A673 (cell line): ENCODE measurements around the gene AMPD2. TPM values are rescaled to one million over a fixed set of nuclear protein-coding genes. Genes with fewer than 3 reads are reported as not detected.

Experiments
- Bru-seq: library from RNA; stranded (reverse); fragments of 400-500 nt; gene quantifications from one replicate; lab custom pipeline; 2021; lab: Mats Ljungman, UMichigan
- BruChase-seq, 2 experiments: library from RNA; stranded (reverse); fragments of 400-500 nt; gene quantifications; one replicate each; lab custom pipeline; 2021; lab: Mats Ljungman, UMichigan
- BruUV-seq: library from RNA; stranded (reverse); fragments of 400-500 nt; replicated peaks from 2 replicates; lab custom pipeline; 2021; lab: Mats Ljungman, UMichigan
- CTCF ChIA-PET: fragments of 300-600 bp; sonication (Branson Sonifier 250); formaldehyde crosslinking; loops from one replicate; lab custom pipeline; 2022; ENCODE audit warnings: antibody characterized with exemption; lab: Charles Lee
- POLR2A ChIA-PET: fragments of 300-600 bp; sonication (Branson Sonifier 250); formaldehyde crosslinking; loops from one replicate; lab custom pipeline; 2022; ENCODE audit warnings: antibody characterized with exemption; ENCODE audit not compliant: low non-redundant PET; lab: Charles Lee
- DNase-seq: peaks from one replicate; pipeline ENCODE4 v3.0.0-alpha.2; 2015; ENCODE audit warnings: low spot score
- H3K27ac ChIP-seq: fragments of 200-600 bp; sonication (generic); 2 replicates; pipeline ENCODE4 v1.5.1; 2016; ENCODE audit warnings: mixed run types, low read depth, mild to moderate bottlenecking, mixed read lengths, antibody characterized with exemption, low read length; ENCODE audit not compliant: poor library complexity, severe bottlenecking
- H3K27me3 ChIP-seq: fragments of 200-600 bp; sonication (generic); replicated peaks from 2 replicates; pipeline ENCODE4 v1.6.1; 2017; ENCODE audit warnings: mixed run types, low read depth, mild to moderate bottlenecking, mixed read lengths, antibody characterized with exemption, low read length; ENCODE audit not compliant: insufficient read depth, poor library complexity
- H3K36me3 ChIP-seq: fragments of 200-600 bp; sonication (generic); 2 replicates; pipeline ENCODE4 v1.6.1; 2016; ENCODE audit warnings: mixed run types, mild to moderate bottlenecking, mixed read lengths, antibody characterized with exemption, low read length; ENCODE audit not compliant: insufficient read depth, poor library complexity, severe bottlenecking
- H3K4me1 ChIP-seq: fragments of 200-600 bp; sonication (generic); 2 replicates; pipeline ENCODE4 v1.6.1; 2017; ENCODE audit warnings: mixed run types, mild to moderate bottlenecking, mixed read lengths, antibody characterized with exemption, low read length; ENCODE audit not compliant: insufficient read depth, poor library complexity, severe bottlenecking
- H3K4me3 ChIP-seq: fragments of 200-600 bp; sonication (generic); 2 replicates; pipeline ENCODE4 v1.5.1; 2016; ENCODE audit warnings: low read depth, mixed run types, mild to moderate bottlenecking, mixed read lengths, low read length; ENCODE audit not compliant: poor library complexity, severe bottlenecking
- H3K9me3 ChIP-seq: fragments of 200-600 bp; sonication (generic); 2 replicates; pipeline ENCODE4 v1.6.1; 2016; ENCODE audit warnings: mixed run types, low read depth, mild to moderate bottlenecking, mixed read lengths, antibody characterized with exemption, low read length; ENCODE audit not compliant: poor library complexity, severe bottlenecking
- CTCF ChIP-seq: fragments of 300-800, 200-600 bp; sonication (generic); conservative IDR thresholded peaks from 2 replicates; pipeline ENCODE4 v1.5.1; 2017; ENCODE audit warnings: low read depth, mild to moderate bottlenecking, antibody characterized with exemption, low read length, moderate library complexity, mixed read lengths
- EZH2 ChIP-seq: fragments of 200-600 bp; sonication (generic); IDR thresholded peaks from 2 replicates; pipeline ENCODE4 v1.6.1; 2017; ENCODE audit warnings: borderline replicate concordance, low read depth, mild to moderate bottlenecking, mixed read lengths, antibody characterized with exemption, low read length; ENCODE audit not compliant: poor library complexity, severe bottlenecking
- intact Hi-C: fragments of 100-400 bp; cut with micrococcal nuclease; formaldehyde crosslinking; loops from one replicate; pipeline ENCODE4 v1.10.0; 2022; ENCODE audit not compliant: unreplicated experiment
- long read RNA-seq: library from polyadenylated mRNA; stranded (forward); transcript quantifications from one replicate; pipeline ENCODE4 v2.0.0, GENCODE V29; 2022
- total RNA-seq: library from RNA; stranded (reverse); gene quantifications from 2 replicates; pipeline ENCODE4 v1.2.3, GENCODE V29; 2021

The AMPD2 gene
- total RNA-seq (119 and 132 TPM in 2 replicates), Bru-seq, nascent RNA (percentile 63 among the genes with signal in this experiment), BruChase-seq, experiment 1, labeled RNA remaining after a 2-hour chase (percentile 82 among the genes with signal in this experiment), BruChase-seq, experiment 2, labeled RNA remaining after a 6-hour chase (percentile 92 among the genes with signal in this experiment)
- long read RNA-seq, transcript AMPD2-201 (18 exons, 3,899 nt): minor isoform, 6 of 160 reads
- long read RNA-seq, transcript AMPD2-219 (19 exons, 3,134 nt): minor isoform, 8 of 160 reads
- long read RNA-seq, transcript AMPD2-202 (18 exons, 3,728 nt): major isoform, 66 of 160 reads
- long read RNA-seq, partial matches to known transcripts: 40 of 160 reads
- long read RNA-seq, other reads (novel, unspliced or antisense): 37 of 160 reads

GRCh38 chr1:109619576-109620400, at the start of gene AMPD2, which contains the start of gene GNAT2:
AMPD2 (plus strand) TSS chr1:109619837; CDS start chr1:109621176, 1,339 bp downstream.
GNAT2 (minus strand) TSS chr1:109619616; CDS start chr1:109612870, 6,746 bp downstream.
- ChIA-PET POLR2A (interaction anchor here (0.6 kb wide), 1 partner anchor 535 kb away, joined by 3 read pairs; no protein-coding TSS in a partner anchor), CTCF (interaction anchor here (0.7 to 1.5 kb wide), 2 partner anchors 10 to 20 kb away, joined by 3 to 7 read pairs; no protein-coding TSS in a partner anchor)
- DNase-seq: peak; percentile 74
- Histone ChIP-seq H3K36me3 (no peaks in the 10 kb centered on the region), H3K9me3 (no peaks in the 10 kb centered on the region), H3K27me3 (no peaks in the 10 kb centered on the region), H3K27ac (peak within 1 kb of the TSS; percentile 92), H3K4me3 (peak within 1 kb of the TSS; percentile 88), H3K4me1 (peaks cover 49% of the 10 kb centered on the region)
- intact Hi-C loops: loop anchor here (5.0 kb wide), 1 partner anchor 72 kb away; the partner anchor contains the start of gene GNAI3
- no peak for TF ChIP-seq EZH2
- TF ChIP-seq CTCF: no peak
- TSS peak; percentile 66 for BruUV-seq

GRCh38 chr1:109570414-109570813, 49.2 kb upstream of the AMPD2 start:
- ChIA-PET POLR2A (no interaction called here), CTCF (no interaction called here)
- H3K36me3 ChIP-seq: no peaks in the 10 kb centered on the region
- H3K4me3 ChIP-seq: no peak overlapping the region
- no peak for TF ChIP-seq EZH2
- no peak for TF ChIP-seq CTCF
- no peaks in the 10 kb centered on the region for H3K27me3 ChIP-seq
- H3K9me3 ChIP-seq: no peaks in the 10 kb centered on the region
- no TSS peak for BruUV-seq
- no peak overlapping the region for H3K27ac ChIP-seq
- DNase-seq: no peak
- intact Hi-C loops: no loop called here
- H3K4me1 ChIP-seq: peaks cover 17% of the 10 kb centered on the region

GRCh38 chr1:109573785-109574184, 45.9 kb upstream of the AMPD2 start:
- no peak for TF ChIP-seq EZH2
- no peak for TF ChIP-seq CTCF
- H3K27ac ChIP-seq: no peak overlapping the region
- no peaks in the 10 kb centered on the region for H3K27me3 ChIP-seq
- CTCF ChIA-PET: no interaction called here
- POLR2A ChIA-PET: interaction anchor here (0.6 kb wide), 1 partner anchor 75 kb away, joined by 3 read pairs; no protein-coding TSS in a partner anchor
- H3K4me3 ChIP-seq: no peak overlapping the region
- no peak for DNase-seq
- H3K4me1 ChIP-seq: peaks cover 17% of the 10 kb centered on the region
- H3K9me3 ChIP-seq: no peaks in the 10 kb centered on the region
- intact Hi-C loops: no loop called here
- BruUV-seq: no TSS peak
- H3K36me3 ChIP-seq: peaks cover under 1% of the 10 kb centered on the region
